Mesenchymal stem cell (in vitro differentiated cells and primary cell): ENCODE measurements around the gene LMF1.

ENCODE experiments used
- DNase-seq: peaks from one replicate; pipeline ENCODE4 v3.0.0-alpha.2; 2013
- H2AFZ ChIP-seq: one replicate; pipeline ENCODE4 v1.6.1; 2013; ENCODE audit warnings: low read depth, mild to moderate bottlenecking, control low read depth, inconsistent platforms, low read length, moderate library complexity
- H2AK5ac ChIP-seq: 2 replicates; pipeline ENCODE4 v1.6.1; 2013; ENCODE audit warnings: low read length, moderate library complexity, mild to moderate bottlenecking, inconsistent platforms; ENCODE audit not compliant: severe bottlenecking
- H2BK120ac ChIP-seq: one replicate; pipeline ENCODE4 v1.6.1; 2013; ENCODE audit warnings: low read depth, mild to moderate bottlenecking, inconsistent platforms, low read length, moderate library complexity
- H2BK12ac ChIP-seq, 2 experiments: one replicate each; pipeline ENCODE4 v1.6.1; 2013; ENCODE audit warnings: inconsistent platforms in 2 of 2, low read length in 2 of 2, mild to moderate bottlenecking in 2 of 2, moderate library complexity in 2 of 2, control low read depth in 1 of 2
- H2BK15ac ChIP-seq: one replicate; pipeline ENCODE4 v1.6.1; 2013; ENCODE audit warnings: mild to moderate bottlenecking, low read depth, inconsistent platforms; ENCODE audit not compliant: poor library complexity, severe bottlenecking
- H2BK5ac ChIP-seq: 2 replicates; pipeline ENCODE4 v1.6.1; 2013; ENCODE audit warnings: low read depth, mild to moderate bottlenecking, low read length, control low read depth, inconsistent platforms; ENCODE audit not compliant: poor library complexity, severe bottlenecking
- H3K14ac ChIP-seq, 2 experiments: one replicate each; pipeline ENCODE4 v1.6.1; 2013; ENCODE audit warnings: inconsistent platforms in 2 of 2, low read length in 2 of 2, control low read depth in 1 of 2, mild to moderate bottlenecking in 1 of 2, moderate library complexity in 1 of 2
- H3K18ac ChIP-seq, 2 experiments: one replicate each; pipeline ENCODE4 v1.6.1; 2013; ENCODE audit warnings: inconsistent platforms in 2 of 2, low read length in 2 of 2, control low read depth in 1 of 2, low read depth in 1 of 2, mild to moderate bottlenecking in 1 of 2
- H3K23ac ChIP-seq, 2 experiments: one replicate each; pipeline ENCODE4 v1.6.1; 2013; ENCODE audit warnings: inconsistent platforms in 2 of 2, low read length in 2 of 2, mild to moderate bottlenecking in 2 of 2, moderate library complexity in 2 of 2, control low read depth in 1 of 2
- H3K27ac ChIP-seq: 2 replicates; pipeline ENCODE4 v1.5.1; 2013; ENCODE audit warnings: mild to moderate bottlenecking, moderate library complexity, low read length, control low read depth, inconsistent platforms; ENCODE audit not compliant: poor library complexity, severe bottlenecking
- H3K27me3 ChIP-seq, 2 experiments: 2 replicates each; pipeline versions ENCODE4 v1.6.1 to v1.7.0; 2013; ENCODE audit warnings: low read length in 2 of 2, mild to moderate bottlenecking in 2 of 2, moderate library complexity in 2 of 2, control low read depth in 1 of 2, inconsistent platforms in 1 of 2; ENCODE audit not compliant: control insufficient read depth in 1 of 2, insufficient read depth in 1 of 2
- H3K36me3 ChIP-seq, 2 experiments: 2 replicates each; pipeline versions ENCODE4 v1.6.1 to v1.7.0; 2013; ENCODE audit warnings: low read length in 2 of 2, control low read depth in 1 of 2, inconsistent platforms in 1 of 2, low read depth in 1 of 2, mild to moderate bottlenecking in 1 of 2; ENCODE audit not compliant: insufficient read depth in 2 of 2, control insufficient read depth in 1 of 2
- H3K4ac ChIP-seq, 2 experiments: one replicate each; pipeline ENCODE4 v1.6.1; 2013; ENCODE audit warnings: inconsistent platforms in 2 of 2, low read length in 2 of 2, mild to moderate bottlenecking in 2 of 2, moderate library complexity in 2 of 2, control low read depth in 1 of 2, low read depth in 1 of 2
- H3K4me1 ChIP-seq: 2 replicates; pipeline ENCODE4 v1.6.1; 2013; ENCODE audit warnings: low read depth, low read length, control low read depth; ENCODE audit not compliant: control insufficient read depth, insufficient read depth
- H3K4me2 ChIP-seq: 2 replicates; pipeline ENCODE4 v1.6.1; 2013; ENCODE audit warnings: low read length, mild to moderate bottlenecking, inconsistent platforms; ENCODE audit not compliant: poor library complexity, severe bottlenecking
- H3K4me3 ChIP-seq, 2 experiments: 2 replicates each; pipeline versions ENCODE4 v1.5.1 to v1.7.0; 2013; ENCODE audit warnings: low read length in 2 of 2, mild to moderate bottlenecking in 2 of 2, control low read depth in 1 of 2, low read depth in 1 of 2; ENCODE audit not compliant: insufficient read depth in 1 of 2
- H3K79me1 ChIP-seq: replicated peaks from 2 replicates; pipeline ENCODE4 v1.6.1; 2013; ENCODE audit warnings: mild to moderate bottlenecking, control low read depth, low read length, inconsistent platforms; ENCODE audit not compliant: poor library complexity, severe bottlenecking
- H3K9ac ChIP-seq: 2 replicates; pipeline ENCODE4 v1.7.0; 2013; ENCODE audit warnings: mild to moderate bottlenecking, low read length, moderate library complexity
- H3K9me3 ChIP-seq: 2 replicates; pipeline ENCODE4 v1.7.0; 2013; ENCODE audit warnings: mild to moderate bottlenecking, low read length; ENCODE audit not compliant: control insufficient read depth
- H4K8ac ChIP-seq: one replicate; pipeline ENCODE4 v1.6.1; 2013; ENCODE audit warnings: inconsistent platforms, mild to moderate bottlenecking, low read length, moderate library complexity
- H4K91ac ChIP-seq: one replicate; pipeline ENCODE4 v1.6.1; 2013; ENCODE audit warnings: mild to moderate bottlenecking, low read length, inconsistent platforms
- WGBS: methylation state at CpG from one replicate; pipeline ENCODE4 v1.1.7; 2013; ENCODE audit warnings: mixed read lengths; 5-methylcytosine and 5-hydroxymethylcytosine counted together

The LMF1 gene

GRCh38 chr16:878072-878784, 92.6 kb downstream of the LMF1 start:
- 81% methylated on average over 43 of the region's 44 CpGs for WGBS
- no peak overlapping the region for H3K18ac ChIP-seq
- peaks cover 4% of the 10 kb centered on the region for H3K9me3 ChIP-seq
- no peak overlapping the region for H4K8ac ChIP-seq
- no peaks in the 10 kb centered on the region for H3K27me3 ChIP-seq
- H2AFZ ChIP-seq: no peak overlapping the region
- no peak overlapping the region for H3K9ac ChIP-seq
- no peak overlapping the region for H3K27ac ChIP-seq
- H3K4me2 ChIP-seq: no peak overlapping the region
- H2AK5ac ChIP-seq: no peak overlapping the region
- H4K91ac ChIP-seq: no peak overlapping the region
- no peak for DNase-seq
- H3K23ac ChIP-seq: no peak overlapping the region
- H2BK120ac ChIP-seq: no peak overlapping the region
- no peaks in the 10 kb centered on the region for H3K79me1 ChIP-seq
- H3K14ac ChIP-seq: no peak overlapping the region
- no peak overlapping the region for H2BK5ac ChIP-seq
- peaks cover 5 to 9% of the 10 kb centered on the region in 2 experiments for H3K36me3 ChIP-seq
- H2BK12ac ChIP-seq: no peak overlapping the region
- H2BK15ac ChIP-seq: no peak overlapping the region
- H3K4ac ChIP-seq: no peak overlapping the region
- H3K4me1 ChIP-seq: no peaks in the 10 kb centered on the region
- peak overlapping the region in 1 of 2 experiments; percentile 32 for H3K4me3 ChIP-seq

DNA sequence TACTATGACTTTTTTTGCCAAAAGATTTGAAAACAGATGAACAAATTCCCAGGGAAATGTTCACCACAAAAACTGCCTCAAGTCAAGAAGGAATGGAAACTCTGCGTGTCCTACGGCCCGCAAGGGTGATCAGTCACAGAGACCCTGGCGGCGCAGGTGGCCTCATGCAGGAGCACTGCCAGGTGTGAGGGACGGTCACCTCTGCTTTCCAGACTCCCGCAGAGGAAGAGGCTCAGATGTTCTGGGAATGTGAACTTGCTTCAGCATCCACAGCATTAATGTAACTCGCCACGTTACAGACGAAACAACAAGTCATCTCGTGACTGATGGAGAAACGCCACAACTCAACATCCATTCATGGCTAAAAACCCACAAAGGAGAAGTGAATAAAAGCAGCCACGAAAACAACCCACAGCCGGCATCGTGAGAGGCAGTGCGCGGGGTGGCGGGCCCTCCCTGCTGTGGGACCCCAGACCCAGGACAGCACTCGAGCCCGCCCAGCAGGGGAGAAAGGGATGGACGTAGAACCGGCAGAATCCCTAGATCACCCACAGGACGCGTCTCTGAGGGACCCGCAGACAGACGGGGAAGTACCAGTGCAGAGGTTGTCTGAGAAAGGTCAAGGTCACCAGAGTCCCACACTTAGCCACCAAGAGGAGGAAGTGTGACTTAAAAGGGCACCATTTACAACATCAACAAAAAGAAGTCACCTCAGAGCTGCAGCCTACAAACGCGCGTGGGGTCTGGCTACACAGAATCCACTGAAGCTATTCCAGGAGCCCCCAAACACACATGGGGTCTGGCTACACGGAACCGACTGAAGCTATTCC, 93.3 kb downstream of the LMF1 start:
- DNase-seq: no peak
- no peaks in the 10 kb centered on the region for H3K27me3 ChIP-seq
- no peak overlapping the region for H3K9ac ChIP-seq
- H3K79me1 ChIP-seq: no peaks in the 10 kb centered on the region
- H2BK120ac ChIP-seq: no peak overlapping the region
- H4K91ac ChIP-seq: no peak overlapping the region
- H3K4ac ChIP-seq: no peak overlapping the region
- no peak overlapping the region for H2BK12ac ChIP-seq
- no peak overlapping the region for H3K27ac ChIP-seq
- H3K4me2 ChIP-seq: no peak overlapping the region
- no peak overlapping the region for H2BK15ac ChIP-seq
- WGBS: 89% methylated on average over 31 of the region's 31 CpGs
- no peak overlapping the region for H4K8ac ChIP-seq
- H2BK5ac ChIP-seq: no peak overlapping the region
- H2AK5ac ChIP-seq: no peak overlapping the region
- H3K4me1 ChIP-seq: no peaks in the 10 kb centered on the region
- H3K14ac ChIP-seq: no peak overlapping the region
- peaks cover 3% of the 10 kb centered on the region for H3K9me3 ChIP-seq
- H3K23ac ChIP-seq: no peak overlapping the region
- peaks cover 5 to 11% of the 10 kb centered on the region in 2 experiments for H3K36me3 ChIP-seq
- no peak overlapping the region for H2AFZ ChIP-seq
- no peak overlapping the region for H3K18ac ChIP-seq
- H3K4me3 ChIP-seq: peak overlapping the region in 1 of 2 experiments; percentile 32

DNA sequence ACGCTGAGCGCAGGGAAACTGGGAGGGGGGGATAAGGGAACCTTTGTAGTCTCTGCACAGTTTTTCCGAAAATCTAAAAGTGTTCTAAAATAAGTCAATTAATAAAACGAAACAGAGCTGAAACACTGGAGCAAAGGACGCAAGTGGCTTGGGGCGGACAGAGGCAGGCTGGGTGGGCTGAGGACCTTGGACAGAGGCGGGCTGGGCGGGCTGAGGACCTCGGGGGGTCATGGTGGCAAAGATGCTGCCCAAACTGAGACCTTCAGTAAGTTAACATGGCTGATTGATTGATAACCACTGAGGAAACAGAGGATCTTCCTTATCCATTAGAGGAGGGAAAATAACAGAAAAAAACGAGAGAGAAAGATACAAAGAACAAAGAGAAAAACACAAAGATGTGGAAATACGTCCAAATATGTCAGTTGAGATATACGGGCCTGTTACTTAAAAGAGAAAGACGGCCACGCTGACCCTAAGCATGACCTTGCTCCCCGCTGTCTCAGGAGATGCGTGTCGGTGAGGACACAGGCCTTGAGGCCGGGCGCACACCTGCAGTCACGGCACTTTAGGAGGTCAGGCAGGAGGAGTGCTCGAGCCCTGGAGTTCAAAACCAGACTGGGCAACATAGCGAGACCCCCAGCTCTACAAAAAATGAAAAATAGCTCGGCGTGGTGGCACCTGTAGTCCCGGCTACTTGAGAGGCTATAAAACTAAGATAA, 94.1 kb downstream of the LMF1 start:
- H3K27me3 ChIP-seq: no peaks in the 10 kb centered on the region
- H2BK15ac ChIP-seq: no peak overlapping the region
- DNase-seq: no peak
- H3K4me2 ChIP-seq: no peak overlapping the region
- H3K27ac ChIP-seq: no peak overlapping the region
- H3K14ac ChIP-seq: no peak overlapping the region
- no peak overlapping the region for H2BK12ac ChIP-seq
- H3K4me3 ChIP-seq: no peak overlapping the region
- no peaks in the 10 kb centered on the region for H3K79me1 ChIP-seq
- no peak overlapping the region for H2BK5ac ChIP-seq
- no peak overlapping the region for H3K4ac ChIP-seq
- H4K91ac ChIP-seq: no peak overlapping the region
- H3K23ac ChIP-seq: no peak overlapping the region
- 83% methylated on average over 25 of the region's 25 CpGs for WGBS
- H4K8ac ChIP-seq: no peak overlapping the region
- no peaks in the 10 kb centered on the region for H3K4me1 ChIP-seq
- H3K18ac ChIP-seq: no peak overlapping the region
- H2AFZ ChIP-seq: no peak overlapping the region
- no peak overlapping the region for H3K9ac ChIP-seq
- H2BK120ac ChIP-seq: no peak overlapping the region
- H3K36me3 ChIP-seq: peaks cover 5 to 11% of the 10 kb centered on the region in 2 experiments
- no peaks in the 10 kb centered on the region for H3K9me3 ChIP-seq
- H2AK5ac ChIP-seq: no peak overlapping the region

DNA sequence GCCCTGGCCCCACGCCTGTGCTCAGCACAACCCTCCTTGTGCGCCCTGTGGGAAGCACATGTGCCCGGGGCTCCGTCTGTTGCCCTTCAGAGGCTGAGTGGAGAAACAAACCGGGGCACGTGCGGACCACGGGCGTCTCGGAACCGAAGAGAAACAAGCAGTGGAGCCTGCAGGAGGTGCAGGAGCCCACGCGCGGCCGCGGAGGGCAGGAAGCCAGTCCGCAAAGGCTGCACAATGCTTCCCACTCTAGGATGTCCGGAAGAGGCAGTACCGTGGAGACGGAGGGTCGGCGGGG, 94.8 kb downstream of the LMF1 start:
- Histone ChIP-seq H3K4me1 (no peaks in the 10 kb centered on the region), H4K8ac (no peak overlapping the region), H3K14ac (no peak overlapping the region), H3K4ac (no peak overlapping the region), H2BK15ac (no peak overlapping the region), H3K9me3 (no peaks in the 10 kb centered on the region), H2BK12ac (no peak overlapping the region), H3K79me1 (no peaks in the 10 kb centered on the region), H2AK5ac (no peak overlapping the region), H2BK120ac (no peak overlapping the region), H3K18ac (no peak overlapping the region), H3K23ac (no peak overlapping the region), H3K4me3 (no peak overlapping the region), H2BK5ac (no peak overlapping the region), H2AFZ (no peak overlapping the region), H3K36me3 (peaks cover 5 to 11% of the 10 kb centered on the region in 2 experiments), H3K27me3 (no peaks in the 10 kb centered on the region), H3K9ac (no peak overlapping the region), H4K91ac (no peak overlapping the region), H3K27ac (no peak overlapping the region), H3K4me2 (no peak overlapping the region)
- no peak for DNase-seq
- WGBS: 94% methylated on average over 22 of the region's 22 CpGs
